Esophagus muscularis mucosa (tissue), 3 donors: Measurements from ENCODE around the gene ELANE.

ENCODE experiments used
- CTCF ChIP-seq, 3 experiments: fragments of 200-600 bp in 2 of 3; fragments of 450-650 bp in 1 of 3; sonication (generic) in 2 of 3; IDR thresholded peaks; one replicate each; pipeline ENCODE4 v1.5.1; 2017 to 2019; ENCODE audit warnings: antibody characterized with exemption in 3 of 3, mild to moderate bottlenecking in 2 of 3, moderate library complexity in 1 of 3
- POLR2A ChIP-seq: fragments of 450-650 bp; IDR thresholded peaks from one replicate; pipeline ENCODE4 v1.6.1; 2017; ENCODE audit warnings: antibody characterized with exemption, moderate library complexity, mild to moderate bottlenecking, low read depth
- POLR2AphosphoS5 ChIP-seq, 2 donors: sonication (generic); formaldehyde crosslinking; IDR thresholded peaks; one replicate each; pipeline ENCODE4 v1.6.1; 2017; ENCODE audit warnings: antibody characterized with exemption in 2 of 2

- TF ChIP-seq CTCF (IDR thresholded peaks at IDR 0.05) (no peak), POLR2A (no peak), POLR2AphosphoS5 (IDR thresholded peaks at IDR 0.05) (no peak)
Measured at GRCh38 chr19:812049-812746, 39.9 kb upstream of the ELANE start.
